Measurements from ENCODE around the gene SMAD3.

- TF ChIP-seq ZNF324 (tag by site-specific recombination; IDR thresholded peaks at IDR 0.05) (no peak), CTCF (tag by site-specific recombination; IDR thresholded peaks at IDR 0.05) (no peak), GFI1B (tag by site-specific recombination; IDR thresholded peaks at IDR 0.05) (no peak), KLF10 (tag by site-specific recombination; IDR thresholded peaks at IDR 0.05) (no peak), ZNF677 (tag by site-specific recombination; IDR thresholded peaks at IDR 0.05) (no peak), YY1 (tag by site-specific recombination; IDR thresholded peaks at IDR 0.05) (no peak), ATF2 (tag by site-specific recombination; IDR thresholded peaks at IDR 0.05; ENCODE audit: low read depth) (no peak)
Observed at GRCh38 chr15:67061811-67062368, 3.5 kb upstream of the SMAD3 start.
